SW 1271 (cell line): ENCODE measurements around the gene NBEAL2.
A peak's percentile ranks its signal among the peaks of the same experiment; 100 is the strongest.
"Not testable (repeated sequence)": the region's sequence is repeated elsewhere in the genome, so short reads cannot be mapped to it uniquely, and the experiment has no call there.

Experiments used
- DNase-seq, 2 experiments: peaks; one replicate each; lab custom pipeline; 2025; lab: John Stamatoyannopoulos, UW

NBEAL2 gene

DNA sequence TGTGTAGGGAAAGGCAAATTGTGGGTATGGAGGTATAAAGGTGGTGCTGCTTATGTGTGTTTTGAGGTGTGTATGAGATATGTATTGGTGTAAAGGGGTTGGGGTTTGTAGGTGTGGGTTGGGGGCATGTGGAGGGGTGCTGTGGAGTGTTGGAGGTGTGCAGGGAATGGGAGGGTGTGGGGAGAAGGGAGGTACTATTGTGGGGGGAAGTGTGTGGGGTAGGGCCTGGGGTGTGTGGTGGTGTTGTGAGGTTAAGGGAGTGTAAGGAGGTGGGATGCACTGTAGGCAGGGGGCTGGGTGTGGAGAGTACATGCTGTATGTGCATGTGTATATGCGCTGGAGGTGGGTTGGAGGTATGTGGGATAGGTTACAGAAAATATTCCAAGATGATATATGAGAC is 18.6 kb upstream of the NBEAL2 start:
- no peak for DNase-seq

DNA sequence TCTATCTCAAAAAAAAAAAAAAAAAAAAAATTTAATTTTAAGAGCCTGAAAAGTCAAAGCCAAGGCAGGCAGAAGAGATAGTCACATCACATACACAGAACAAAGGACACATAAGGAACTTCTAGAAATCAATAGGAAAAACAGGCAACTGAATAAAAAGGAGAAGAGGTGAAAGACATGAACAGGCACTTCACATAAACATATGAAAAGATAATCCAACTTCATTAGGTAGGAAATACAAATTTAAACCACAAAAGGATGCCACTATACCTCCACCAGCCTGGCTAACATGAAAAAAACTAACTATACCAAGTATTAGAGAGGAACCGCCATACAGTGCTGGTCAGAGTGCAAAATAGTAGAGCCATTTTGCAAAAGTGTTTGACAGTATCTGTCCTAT is 17.0 kb upstream of the NBEAL2 start:
- DNase-seq = no peak

DNA sequence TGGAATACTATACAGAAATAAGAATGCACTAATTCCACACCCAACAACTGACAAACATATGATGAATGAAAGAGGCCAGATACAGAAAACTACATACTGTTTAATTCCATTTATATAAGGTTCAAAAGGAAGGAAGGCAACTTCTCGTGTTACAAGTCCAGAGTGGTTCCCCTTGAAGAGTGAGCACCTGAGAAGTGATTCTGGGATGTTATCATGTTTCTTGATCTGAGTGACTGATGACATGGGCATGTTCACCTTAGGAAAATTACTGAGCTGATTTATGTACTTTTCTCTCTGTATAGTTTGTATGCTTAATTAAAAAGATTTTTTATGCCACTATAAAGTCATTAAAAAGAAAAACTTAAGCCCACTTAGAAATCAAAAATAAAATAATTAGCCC is 16.5 kb upstream of the NBEAL2 start:
- DNase-seq = no peak

DNA sequence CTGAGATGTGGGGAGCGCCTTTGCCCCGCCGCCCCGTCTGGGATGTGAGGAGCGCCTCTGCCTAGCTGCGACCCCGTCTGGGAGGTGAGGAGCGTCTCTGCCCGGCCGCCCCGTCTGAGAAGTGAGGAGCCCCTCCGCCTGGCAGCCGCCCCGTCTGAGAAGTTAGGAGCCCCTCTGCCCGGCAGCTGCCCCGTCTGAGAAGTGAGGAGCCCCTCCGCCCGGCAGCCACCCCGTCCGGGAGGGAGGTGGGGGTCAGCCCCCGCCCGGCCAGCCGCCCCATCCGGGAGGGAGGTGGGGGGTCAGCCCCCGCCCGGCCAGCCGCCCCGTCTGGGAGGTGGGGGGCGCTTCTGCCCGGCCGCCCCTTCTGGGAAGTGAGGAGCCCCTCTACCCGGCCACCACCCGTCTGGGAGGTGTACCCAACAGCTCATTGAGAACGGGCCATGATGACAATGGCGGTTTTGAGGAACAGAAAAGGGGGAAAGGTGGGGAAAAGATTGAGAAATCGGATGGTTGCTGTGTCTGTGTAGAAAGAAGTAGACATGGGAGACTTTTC is 15.4 kb upstream of the NBEAL2 start:
- not testable (repeated sequence) for DNase-seq

DNA sequence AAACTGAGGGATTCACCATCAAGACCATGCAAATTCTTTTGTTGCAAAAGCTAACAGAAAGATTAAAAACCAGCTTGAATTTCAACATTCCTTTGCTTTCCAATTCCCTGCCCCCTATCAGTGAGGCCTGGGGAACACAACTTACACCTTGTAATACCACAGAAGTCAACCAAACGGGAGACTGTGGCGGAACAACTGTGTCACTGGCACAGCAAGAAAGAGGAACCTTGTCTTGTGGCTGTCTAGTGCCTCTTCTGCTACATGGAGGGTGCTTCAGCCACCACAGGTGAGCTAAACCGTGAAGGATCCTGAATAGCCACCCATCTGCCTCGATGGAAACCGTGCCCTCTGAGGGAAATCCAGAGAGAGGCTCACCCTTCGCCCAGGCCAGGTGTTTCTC is 14.3 kb upstream of the NBEAL2 start:
- no peak for DNase-seq

DNA sequence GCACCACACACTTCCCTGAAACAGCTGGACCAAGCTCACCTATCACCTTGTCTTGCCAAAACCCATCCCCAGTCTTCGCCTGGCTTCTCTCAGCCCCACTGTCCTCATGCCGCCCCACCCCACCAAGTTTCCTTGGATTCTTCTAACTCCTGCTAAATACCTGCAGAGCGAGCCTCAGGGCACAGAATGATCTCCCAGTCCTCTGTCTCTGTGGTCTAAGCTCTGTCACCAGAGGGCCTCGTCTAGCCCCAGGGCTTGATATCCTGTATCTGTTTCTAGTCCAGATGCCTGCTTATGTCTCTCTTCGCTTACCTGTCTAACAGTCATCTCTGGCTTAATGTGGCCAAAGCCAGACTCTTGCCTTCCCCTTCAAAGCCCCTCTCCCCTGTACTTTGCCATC is 12.7 kb upstream of the NBEAL2 start:
- DNase-seq = no peak

DNA sequence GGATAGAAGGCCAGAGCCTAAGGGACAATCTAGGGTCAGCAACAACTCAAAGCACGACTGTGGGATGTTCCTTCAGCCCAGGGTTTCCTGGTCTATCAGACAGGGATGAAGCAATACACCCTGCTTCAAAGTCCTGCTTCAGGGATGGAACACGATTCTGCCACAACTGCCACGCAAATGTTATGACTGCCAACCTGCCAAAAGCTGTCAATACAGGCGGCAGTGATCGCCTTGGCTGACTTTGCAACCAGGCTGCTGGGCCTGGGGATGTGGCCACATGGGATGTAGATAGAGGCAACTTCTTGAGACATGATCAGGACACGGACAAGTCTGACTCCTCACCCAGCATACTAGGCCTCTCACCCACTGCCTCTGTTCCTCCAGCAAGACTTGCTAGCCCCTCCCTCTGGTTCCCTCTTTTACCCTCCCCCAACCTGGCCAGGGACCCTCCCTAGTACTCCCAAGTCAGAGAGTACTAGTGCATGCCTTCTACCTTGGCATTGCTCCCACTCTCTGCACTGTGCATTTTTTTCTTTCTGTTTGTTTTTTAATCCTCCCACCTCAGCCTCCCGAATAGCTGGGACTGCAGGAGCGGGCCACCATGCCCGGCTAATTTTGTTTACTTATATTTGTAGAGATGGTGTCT is 10.6 kb upstream of the NBEAL2 start:
- DNase-seq = no peak

DNA sequence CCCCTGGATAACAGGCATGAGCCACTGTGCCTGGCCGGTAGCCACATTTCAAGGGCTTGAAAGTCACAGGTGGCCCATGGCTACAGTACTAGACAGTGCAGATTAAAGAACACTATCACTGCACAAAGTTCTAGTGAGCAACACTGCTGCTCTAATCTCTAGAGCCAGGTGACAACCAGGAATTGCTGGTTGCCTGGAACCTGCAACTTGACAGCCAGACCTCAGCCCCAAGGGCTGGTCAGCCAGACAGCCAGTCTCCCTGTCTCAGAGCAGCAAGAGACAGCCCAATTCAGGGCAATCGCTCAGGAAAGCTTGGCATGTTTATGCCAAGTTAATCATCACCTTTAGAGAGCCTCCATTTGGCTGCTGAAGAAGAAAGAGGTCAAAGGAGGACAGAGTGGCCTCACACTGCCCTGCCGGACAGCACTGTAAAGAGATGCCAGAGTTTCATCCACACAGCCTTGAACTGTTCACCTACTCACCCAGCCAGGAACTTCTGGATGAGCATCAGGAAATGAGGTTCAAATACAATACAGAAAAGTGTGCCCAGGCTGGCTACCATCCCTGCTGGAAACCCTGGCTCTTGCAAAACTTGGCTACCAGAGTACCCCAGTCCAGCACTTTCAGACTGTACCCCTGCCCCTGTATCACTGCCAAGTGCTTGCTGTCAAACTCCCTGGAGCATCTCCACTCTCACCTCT is 8.9 kb upstream of the NBEAL2 start:
- DNase-seq = no peak

DNA sequence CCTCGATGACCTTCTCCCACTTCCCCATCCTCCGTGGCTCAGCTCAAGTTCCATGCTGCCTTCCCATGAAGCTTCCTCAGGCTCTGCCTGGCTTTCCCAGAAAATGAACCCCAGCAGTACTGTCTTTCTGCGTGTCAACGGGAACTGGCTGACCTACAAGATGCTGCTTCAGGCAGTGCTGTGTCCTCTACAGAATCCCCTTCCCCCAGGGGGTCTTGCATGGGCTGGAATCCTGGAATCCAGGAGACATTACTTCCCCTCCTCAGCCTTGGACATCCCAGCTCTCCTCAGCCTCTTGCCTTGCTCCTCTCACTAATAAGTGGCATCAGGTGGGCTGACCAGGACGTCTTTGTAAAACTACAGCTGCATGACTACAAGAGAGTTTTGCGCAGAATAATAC is 8.3 kb upstream of the NBEAL2 start:
- no peak for DNase-seq

DNA sequence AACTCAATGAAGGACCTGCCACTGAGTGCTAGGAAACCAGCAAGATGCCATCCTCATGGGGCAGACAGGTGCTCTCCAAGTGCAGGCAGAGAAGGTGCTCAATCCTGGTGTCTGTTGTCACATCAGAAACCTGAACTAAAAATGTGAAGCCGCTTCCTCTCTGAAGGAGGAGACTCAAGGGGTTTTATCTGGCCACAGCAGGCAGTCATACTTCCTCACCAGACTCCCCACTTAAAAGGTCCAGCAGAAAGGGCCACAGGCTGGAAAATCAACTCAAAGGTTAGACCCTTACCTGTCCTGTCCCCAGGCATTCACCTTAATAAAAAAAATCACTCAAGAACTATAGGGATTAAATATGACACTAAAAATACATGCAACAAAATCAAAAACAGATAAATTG is 7.7 kb upstream of the NBEAL2 start:
- no peak for DNase-seq

DNA sequence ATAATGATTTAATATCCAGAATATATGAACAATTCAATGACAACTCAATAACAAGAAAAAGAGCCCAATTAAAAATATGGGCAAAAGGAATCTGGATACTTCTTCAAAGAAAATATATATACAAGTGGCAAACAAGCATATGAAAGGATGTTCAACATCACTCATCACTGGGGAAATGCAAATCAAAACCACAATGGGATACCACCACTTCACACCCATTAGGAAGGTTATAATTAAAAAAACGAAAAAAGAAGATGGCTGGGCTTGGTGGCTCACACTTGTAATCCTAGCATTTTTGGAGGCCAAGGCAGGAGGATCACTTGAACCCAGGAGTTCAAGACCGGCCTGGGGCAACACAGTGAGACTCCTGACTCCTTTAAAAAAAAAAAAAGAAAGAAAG is 7.1 kb upstream of the NBEAL2 start:
- DNase-seq = no peak

DNA sequence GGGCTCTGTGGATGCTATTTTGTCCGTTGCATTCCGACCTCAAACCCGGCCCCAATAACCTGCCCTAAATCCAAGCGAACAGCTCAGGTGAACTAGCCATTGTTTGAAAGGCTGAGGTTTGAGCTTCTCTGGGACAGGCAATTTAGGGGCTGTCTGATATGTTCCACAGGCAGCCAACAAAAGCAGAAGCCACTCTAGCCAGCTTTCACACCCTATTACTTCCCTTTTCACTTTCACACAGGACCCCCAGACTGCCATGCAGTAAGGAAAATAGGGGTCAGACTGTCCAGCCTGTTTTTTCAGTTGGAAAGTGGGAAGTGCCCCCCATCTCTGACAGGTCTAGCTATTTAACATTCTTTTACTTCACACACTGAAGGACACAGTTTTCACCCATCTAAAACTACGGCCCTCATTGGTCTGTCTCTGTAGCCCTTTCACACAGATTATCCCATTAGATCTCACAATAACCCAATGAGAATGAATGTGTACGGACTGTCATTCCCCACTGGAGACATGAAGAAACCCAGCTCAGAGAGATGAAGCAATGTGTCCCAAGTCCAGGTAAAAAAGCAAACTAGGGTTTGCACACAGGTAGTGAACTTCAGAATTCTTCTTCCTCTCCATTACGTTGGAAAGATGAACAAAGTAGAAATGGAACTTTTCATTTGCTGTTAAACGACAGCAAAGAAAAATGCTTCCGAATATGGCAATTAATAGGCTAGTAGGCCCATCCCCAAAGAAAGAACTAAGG is 4.9 kb upstream of the NBEAL2 start:
- DNase-seq = no peak

DNA sequence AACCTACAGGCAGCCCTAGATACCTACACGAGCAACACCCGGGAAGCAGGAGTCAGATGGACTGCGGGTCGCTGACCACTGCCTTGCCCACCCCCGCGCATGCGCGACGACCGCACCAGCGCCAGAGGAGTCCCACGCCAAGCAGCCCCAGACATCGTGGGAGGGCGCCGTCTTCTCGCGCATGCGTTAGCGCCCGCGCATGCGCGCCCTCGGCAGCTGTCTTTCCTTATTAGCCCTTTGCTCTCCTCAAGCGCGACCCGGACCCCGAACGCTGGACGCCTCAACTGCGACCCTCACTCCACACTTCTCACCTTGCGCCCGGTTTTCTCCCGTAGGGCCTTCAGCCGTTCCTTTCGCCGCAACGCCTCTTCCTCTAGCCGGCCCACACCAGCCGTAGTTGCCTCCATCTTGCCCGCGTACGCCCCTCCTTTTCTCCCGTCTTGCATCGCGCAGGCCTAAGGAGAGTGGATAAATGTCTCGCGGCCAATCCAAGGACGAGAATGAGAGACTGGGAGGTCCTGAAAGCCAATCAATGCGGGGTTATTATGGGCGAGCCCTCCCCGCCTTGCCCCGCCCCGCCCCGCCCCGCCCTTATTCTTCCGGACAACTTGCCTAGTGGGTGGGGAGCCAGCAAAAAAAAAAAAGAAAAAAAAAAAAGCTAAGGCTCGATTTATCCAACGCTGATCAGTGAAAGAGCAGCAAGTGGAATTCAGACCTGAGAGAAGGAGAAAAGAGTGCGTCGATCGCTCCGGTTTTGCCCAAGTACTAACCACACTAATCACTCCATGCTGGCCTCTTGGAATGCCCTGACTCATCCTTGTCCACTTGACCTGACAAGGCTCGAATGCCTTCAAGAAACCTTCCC is 2.9 kb upstream of the NBEAL2 start, which contains the start of gene CCDC12:
CCDC12 (minus strand) TSS at position 420 of the 865 bp plus-strand sequence; CDS start at position 407, 13 bp downstream.
- peak; percentile 88 to 98 for DNase-seq

DNA sequence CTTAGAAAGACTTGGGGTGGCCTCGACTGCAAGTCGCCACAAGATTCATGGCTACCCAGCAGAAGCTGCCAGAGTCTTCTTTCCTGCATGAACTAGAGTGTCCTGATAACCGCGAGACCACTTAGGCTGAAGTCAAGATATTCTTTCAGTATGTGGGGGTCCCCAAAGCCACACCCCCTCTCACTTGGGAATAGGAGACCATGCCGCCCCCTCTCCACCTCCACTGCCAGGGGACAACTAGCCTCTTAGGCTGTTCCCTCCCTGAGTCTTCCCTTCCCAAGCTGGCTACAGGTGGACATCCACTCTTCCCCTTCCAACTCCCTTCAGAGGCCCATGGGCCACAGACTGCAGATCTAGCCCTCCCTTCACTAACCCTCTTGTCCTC is 1.7 kb upstream of the NBEAL2 start:
- no peak for DNase-seq

DNA sequence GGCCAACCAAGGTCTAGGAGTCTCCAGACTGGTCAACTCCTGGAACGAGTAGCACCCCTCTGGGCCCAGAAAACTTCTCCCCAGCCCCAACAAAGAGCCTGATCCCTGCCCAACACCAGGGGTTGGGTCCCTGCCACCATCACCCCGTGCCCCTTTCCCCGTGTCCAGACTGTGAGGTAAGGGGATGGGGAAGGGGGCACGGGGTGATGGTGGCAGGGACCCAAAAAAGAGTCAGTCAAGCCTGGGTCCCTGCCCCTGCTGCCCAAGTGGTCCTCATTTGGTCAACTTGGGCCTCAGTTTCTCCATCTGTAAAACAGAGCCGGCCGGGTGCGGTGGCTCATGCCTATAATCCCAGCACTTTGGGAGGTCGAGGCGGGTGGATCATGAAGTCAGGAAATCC is 1.1 kb upstream of the NBEAL2 start:
- no peak for DNase-seq

DNA sequence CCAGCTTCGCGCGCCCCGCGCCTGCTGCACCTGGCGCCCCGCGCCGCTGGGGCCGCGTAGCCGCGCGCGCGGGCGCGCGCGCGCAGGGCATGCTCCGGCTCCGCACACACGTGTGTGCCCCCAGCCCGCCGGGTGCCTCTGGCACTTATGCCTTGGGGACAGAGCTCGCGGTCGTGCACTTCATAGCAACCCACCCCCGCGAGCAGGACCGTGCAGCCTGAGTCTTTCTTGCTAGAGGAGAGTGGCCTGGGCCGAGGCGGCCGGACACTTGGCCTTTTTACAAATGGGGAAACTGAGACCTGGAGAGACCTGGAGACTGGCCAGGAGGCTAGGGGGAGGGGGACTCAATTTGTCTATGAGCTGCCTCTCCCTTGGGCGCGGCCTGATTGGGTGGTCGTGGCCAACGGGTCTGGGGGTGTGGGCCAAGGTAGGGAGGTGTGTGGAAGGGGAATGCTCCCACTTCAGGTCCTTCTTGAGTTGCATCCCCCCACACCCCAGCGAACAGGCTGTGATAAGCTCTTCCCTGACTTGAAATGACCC is 562 bp downstream of the NBEAL2 start:
- no peak for DNase-seq

DNA sequence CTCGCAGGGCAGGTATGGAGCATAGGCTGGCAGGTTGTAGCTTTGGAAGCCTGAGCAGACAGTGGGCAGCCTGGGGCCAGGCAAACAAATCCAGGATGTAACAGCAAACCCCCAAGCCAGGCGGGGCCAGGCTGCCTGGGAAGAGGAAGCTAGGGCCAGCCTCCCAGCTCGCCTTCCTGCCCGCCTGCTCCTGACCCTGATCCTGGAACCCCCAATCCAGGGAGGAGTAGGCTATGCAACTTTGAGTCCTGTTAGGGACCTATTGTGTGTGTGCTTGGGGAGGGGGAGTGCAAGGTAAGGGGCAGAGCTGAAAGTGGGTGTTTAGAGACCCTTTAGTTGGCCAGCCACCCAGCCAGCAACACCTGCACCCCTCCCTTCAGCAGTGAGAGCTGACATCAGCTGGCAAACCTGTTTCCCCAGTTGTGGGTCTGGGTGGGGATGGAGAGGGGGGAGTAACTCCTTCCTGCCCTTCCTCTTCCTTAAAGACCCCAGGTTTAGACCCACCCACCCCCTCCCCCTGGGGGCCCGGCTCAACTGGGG is 2.5 kb downstream of the NBEAL2 start:
- no peak for DNase-seq

DNA sequence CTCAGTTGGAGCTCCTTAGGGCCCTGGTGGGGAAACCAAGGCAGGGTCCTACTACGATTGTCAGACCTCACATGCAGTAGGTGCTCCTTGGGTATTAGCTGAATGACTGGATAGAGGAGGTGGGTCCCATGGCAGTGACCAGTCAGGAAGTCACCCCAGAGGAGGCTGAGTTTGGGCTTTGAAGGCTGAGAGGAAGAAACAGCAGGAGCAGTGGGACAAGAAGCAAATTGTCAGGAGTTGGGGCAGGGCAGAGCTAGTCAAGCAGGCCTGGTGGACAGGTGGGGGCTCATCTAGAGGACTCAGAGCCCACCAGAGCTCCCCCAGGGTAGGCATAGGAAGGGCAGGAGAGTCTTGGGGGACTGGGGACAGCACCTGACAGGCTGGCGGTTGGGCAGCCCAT is 3.1 kb downstream of the NBEAL2 start:
- DNase-seq = no peak

DNA sequence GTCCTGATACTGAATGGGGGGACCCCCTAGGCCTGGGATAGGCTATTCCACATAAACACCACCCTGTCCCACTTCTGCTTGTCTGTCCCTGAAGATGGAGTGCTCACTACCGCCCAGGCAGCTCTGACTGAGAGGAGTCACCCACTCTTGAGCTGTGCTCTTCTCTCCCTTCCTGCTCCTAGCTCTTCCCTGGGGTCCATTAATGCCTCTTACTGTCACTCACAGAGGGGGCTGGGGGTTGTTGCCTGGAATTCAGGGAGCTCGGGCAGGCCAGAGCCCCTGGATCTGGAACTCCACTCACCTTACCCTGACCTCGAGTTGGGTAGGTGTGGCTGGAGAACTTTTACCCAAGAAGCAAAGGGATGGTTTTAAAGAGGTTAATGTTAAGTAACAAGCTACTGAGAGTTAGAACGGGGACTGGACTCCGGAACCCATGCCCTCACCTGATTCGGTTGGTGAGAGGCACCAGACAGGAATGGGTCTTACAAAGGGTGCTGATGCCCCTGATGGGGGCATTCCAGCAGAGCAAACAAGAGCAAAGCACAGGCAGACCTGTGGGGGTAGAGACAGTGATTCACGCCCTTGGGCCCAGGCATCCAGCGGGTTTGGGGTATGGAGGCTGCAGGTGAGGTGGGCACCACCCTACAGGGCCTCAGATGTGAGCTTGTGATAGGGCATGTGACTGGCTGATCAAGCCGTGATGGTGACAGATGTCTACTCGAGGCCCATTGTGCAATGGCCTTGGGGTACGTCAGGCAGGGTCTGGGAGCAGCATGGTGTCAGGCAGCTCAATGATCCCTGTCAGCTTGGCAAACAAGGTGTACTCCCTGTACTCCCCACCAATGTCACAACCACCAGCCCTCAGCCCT is 5.4 kb downstream of the NBEAL2 start:
- DNase-seq = no peak

DNA sequence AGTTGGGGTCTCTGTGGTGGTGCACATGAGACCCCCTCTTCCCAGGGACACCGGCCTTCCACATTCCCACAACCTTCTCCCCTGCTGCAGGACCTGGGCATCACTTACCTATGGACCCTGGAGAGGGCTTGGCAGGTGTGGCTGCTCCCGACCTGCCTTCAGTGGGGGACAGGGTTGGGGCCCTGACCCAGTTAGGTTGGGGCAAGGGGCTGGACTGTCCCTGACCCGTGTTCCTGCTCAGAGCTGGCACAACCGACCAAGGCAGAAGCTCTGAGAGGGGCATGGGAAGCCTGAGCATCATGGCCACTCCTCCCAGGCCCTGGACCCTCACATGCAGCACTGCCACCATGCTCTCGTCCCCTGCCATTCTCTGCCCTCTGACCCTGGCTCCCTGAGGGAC is 6.1 kb downstream of the NBEAL2 start:
- DNase-seq = no peak
